HEK293 (cell line): ENCODE measurements around the gene MTMR3.

Source experiments
- CTCF ChIA-PET: fragments of 350-600 bp; formaldehyde crosslinking; extraction: SDS; loops from one replicate; lab custom pipeline; 2021; ENCODE audit warnings: antibody characterized with exemption; lab: Yijun Ruan, JAX
- POLR2A ChIA-PET: fragments of 300-600 bp; formaldehyde crosslinking; extraction: SDS; loops from one replicate; lab custom pipeline; 2020; ENCODE audit warnings: antibody characterized with exemption, inconsistent platforms; lab: Yijun Ruan, JAX
- H3K27ac ChIP-seq: fragments of 200-500 bp; sonication (Bioruptor generic); 2 replicates; pipeline ENCODE4 v1.5.1; 2014; ENCODE audit warnings: low read depth, low read length, control low read depth, inconsistent platforms; ENCODE audit errors: extremely low read depth
- H3K36me3 ChIP-seq, 2 experiments: fragments of 200-500 bp in 1 of 2; sonication (Bioruptor generic) in 1 of 2; 1 replicate in 1 of 2; 2 replicates in 1 of 2; pipeline ENCODE4 v1.5.1; 2014 to 2017; ENCODE audit warnings: inconsistent platforms in 2 of 2, low read length in 2 of 2; ENCODE audit not compliant: control insufficient read depth in 2 of 2, insufficient read depth in 1 of 2
- H3K4me1 ChIP-seq: fragments of 200-500 bp; sonication (Bioruptor generic); 2 replicates; pipeline ENCODE4 v1.5.1; 2014; ENCODE audit warnings: mild to moderate bottlenecking, low read length, inconsistent platforms; ENCODE audit not compliant: control insufficient read depth, insufficient read depth
- H3K4me3 ChIP-seq: 2 replicates; pipeline ENCODE4 v1.5.1; 2011; ENCODE audit warnings: low read depth, mild to moderate bottlenecking, control low read depth, low read length, moderate library complexity
- H3K9me3 ChIP-seq: fragments of 200-500 bp; sonication (Bioruptor generic); 2 replicates; pipeline ENCODE4 v1.5.1; 2014; ENCODE audit warnings: low read depth, low read length, inconsistent platforms; ENCODE audit not compliant: control insufficient read depth, insufficient read depth
- ATF2 ChIP-seq: fragments of 450-650 bp; formaldehyde crosslinking; IDR thresholded peaks from 2 replicates; pipeline ENCODE4 v1.5.1; 2016; ENCODE audit warnings: missing biosample characterization, missing genetic modification characterization, low read depth
- BCL11A ChIP-seq: fragments of 450-650 bp; formaldehyde crosslinking; IDR thresholded peaks from 2 replicates; pipeline ENCODE4 v1.5.1; 2016; ENCODE audit warnings: low read depth, missing biosample characterization, missing genetic modification characterization
- GLIS1 ChIP-seq: fragments of 450-650 bp; formaldehyde crosslinking; IDR thresholded peaks from 2 replicates; pipeline ENCODE4 v1.5.1; 2016; ENCODE audit warnings: missing biosample characterization, missing genetic modification characterization
- SP7 ChIP-seq: fragments of 450-650 bp; formaldehyde crosslinking; IDR thresholded peaks from 2 replicates; pipeline ENCODE4 v1.5.1; 2016; ENCODE audit warnings: missing biosample characterization, missing genetic modification characterization
- TSHZ1 ChIP-seq: fragments of 450-650 bp; formaldehyde crosslinking; IDR thresholded peaks from 2 replicates; pipeline ENCODE4 v1.5.1; 2016; ENCODE audit warnings: missing biosample characterization, missing genetic modification characterization, borderline replicate concordance
- ZBTB17 ChIP-seq: fragments of 450-650 bp; formaldehyde crosslinking; IDR thresholded peaks from 2 replicates; pipeline ENCODE4 v1.5.1; 2016; ENCODE audit warnings: missing biosample characterization, missing genetic modification characterization
- ZBTB48 ChIP-seq: fragments of 450-650 bp; formaldehyde crosslinking; IDR thresholded peaks from 2 replicates; pipeline ENCODE4 v1.5.1; 2016; ENCODE audit warnings: missing biosample characterization, missing genetic modification characterization
- ZNF16 ChIP-seq: fragments of 450-650 bp; formaldehyde crosslinking; IDR thresholded peaks from 2 replicates; pipeline ENCODE4 v1.5.1; 2016; ENCODE audit warnings: low read depth, missing biosample characterization, missing genetic modification characterization
- ZNF202 ChIP-seq: fragments of 450-650 bp; formaldehyde crosslinking; IDR thresholded peaks from 2 replicates; pipeline ENCODE4 v1.5.1; 2016; ENCODE audit warnings: missing biosample characterization, missing genetic modification characterization, borderline replicate concordance
- ZNF394 ChIP-seq: fragments of 450-650 bp; formaldehyde crosslinking; IDR thresholded peaks from 2 replicates; pipeline ENCODE4 v1.5.1; 2016; ENCODE audit warnings: missing biosample characterization, missing genetic modification characterization, mild to moderate bottlenecking, moderate library complexity, borderline replicate concordance
- ZNF558 ChIP-seq: fragments of 450-650 bp; formaldehyde crosslinking; IDR thresholded peaks from 2 replicates; pipeline ENCODE4 v1.5.1; 2016; ENCODE audit warnings: missing biosample characterization, missing genetic modification characterization
- ZNF629 ChIP-seq: fragments of 450-650 bp; formaldehyde crosslinking; IDR thresholded peaks from 2 replicates; pipeline ENCODE4 v1.5.1; 2017; ENCODE audit warnings: missing biosample characterization, missing genetic modification characterization
- ZNF660 ChIP-seq: fragments of 450-650 bp; IDR thresholded peaks from 2 replicates; pipeline ENCODE4 v1.5.1; 2018; ENCODE audit warnings: missing biosample characterization, mild to moderate bottlenecking, missing genetic modification characterization
- ZSCAN5A ChIP-seq: fragments of 450-650 bp; formaldehyde crosslinking; IDR thresholded peaks from 2 replicates; pipeline ENCODE4 v1.5.1; 2016; ENCODE audit warnings: missing biosample characterization, missing genetic modification characterization
- TF ChIP-seq, protein P1 (sequence below): fragments of 450-650 bp; formaldehyde crosslinking; IDR thresholded peaks from 2 replicates; pipeline ENCODE4 v1.5.1; 2017; ENCODE audit warnings: missing biosample characterization, missing genetic modification characterization
- TF ChIP-seq, protein P2 (sequence below): fragments of 450-650 bp; formaldehyde crosslinking; IDR thresholded peaks from 2 replicates; pipeline ENCODE4 v1.5.1; 2016; ENCODE audit warnings: missing biosample characterization, missing genetic modification characterization
- TF ChIP-seq, protein P3 (sequence below): fragments of 450-650 bp; formaldehyde crosslinking; IDR thresholded peaks from 2 replicates; pipeline ENCODE4 v1.5.1; 2017; ENCODE audit warnings: missing biosample characterization, missing genetic modification characterization

Gene MTMR3

GRCh38 chr22:29994027-29994715, 111.2 kb downstream of the MTMR3 start (continued):
- TF ChIP-seq ZNF202 (tag by site-specific recombination) (no peak), ZNF558 (tag by site-specific recombination) (no peak), TSHZ1 (tag by site-specific recombination) (peak; percentile 29; the same call in 1 of the 2 replicates), ATF2 (tag by site-specific recombination) (peak; percentile 90), ZNF660 (tag by site-specific recombination) (0 out of 2 replicates have a peak, but pooled peaks have one; percentile 18), ZBTB48 (no peak)
- TF ChIP-seq, protein P1, sequence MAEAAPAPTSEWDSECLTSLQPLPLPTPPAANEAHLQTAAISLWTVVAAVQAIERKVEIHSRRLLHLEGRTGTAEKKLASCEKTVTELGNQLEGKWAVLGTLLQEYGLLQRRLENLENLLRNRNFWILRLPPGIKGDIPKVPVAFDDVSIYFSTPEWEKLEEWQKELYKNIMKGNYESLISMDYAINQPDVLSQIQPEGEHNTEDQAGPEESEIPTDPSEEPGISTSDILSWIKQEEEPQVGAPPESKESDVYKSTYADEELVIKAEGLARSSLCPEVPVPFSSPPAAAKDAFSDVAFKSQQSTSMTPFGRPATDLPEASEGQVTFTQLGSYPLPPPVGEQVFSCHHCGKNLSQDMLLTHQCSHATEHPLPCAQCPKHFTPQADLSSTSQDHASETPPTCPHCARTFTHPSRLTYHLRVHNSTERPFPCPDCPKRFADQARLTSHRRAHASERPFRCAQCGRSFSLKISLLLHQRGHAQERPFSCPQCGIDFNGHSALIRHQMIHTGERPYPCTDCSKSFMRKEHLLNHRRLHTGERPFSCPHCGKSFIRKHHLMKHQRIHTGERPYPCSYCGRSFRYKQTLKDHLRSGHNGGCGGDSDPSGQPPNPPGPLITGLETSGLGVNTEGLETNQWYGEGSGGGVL (tag by site-specific recombination), result no peak
- TF ChIP-seq, protein P2, sequence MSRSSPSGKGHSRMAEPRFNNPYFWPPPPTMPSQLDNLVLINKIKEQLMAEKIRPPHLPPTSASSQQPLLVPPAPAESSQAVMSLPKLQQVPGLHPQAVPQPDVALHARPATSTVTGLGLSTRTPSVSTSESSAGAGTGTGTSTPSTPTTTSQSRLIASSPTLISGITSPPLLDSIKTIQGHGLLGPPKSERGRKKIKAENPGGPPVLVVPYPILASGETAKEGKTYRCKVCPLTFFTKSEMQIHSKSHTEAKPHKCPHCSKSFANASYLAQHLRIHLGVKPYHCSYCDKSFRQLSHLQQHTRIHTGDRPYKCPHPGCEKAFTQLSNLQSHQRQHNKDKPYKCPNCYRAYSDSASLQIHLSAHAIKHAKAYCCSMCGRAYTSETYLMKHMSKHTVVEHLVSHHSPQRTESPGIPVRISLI (tag by site-specific recombination), result peak; percentile 97
- TF ChIP-seq, all 188 proteins: peak for 19

- H3K36me3 ChIP-seq, result peaks cover 6 to 18% of the 10 kb centered on the region in 2 experiments; a peak in 2 of 3 replicates
- TF ChIP-seq ZSCAN5A (tag by site-specific recombination) (no peak), ZBTB17 (tag by site-specific recombination) (peak; percentile 48; the same call in 1 of the 2 replicates)
- CTCF ChIA-PET, result interaction anchor here (0.6 to 3.4 kb wide), 4 partner anchors 8 to 180 kb away, joined by 3 to 50 read pairs (median 4); no protein-coding TSS in a partner anchor
- H3K4me1 ChIP-seq, result peaks cover 43% of the 10 kb centered on the region
- POLR2A ChIA-PET, result interaction anchor here (0.5 kb wide), 1 partner anchor 84 kb away, joined by 3 read pairs; no protein-coding TSS in a partner anchor
- no peaks in the 10 kb centered on the region for H3K9me3 ChIP-seq
- peak overlapping the region; percentile 63 for H3K27ac ChIP-seq
- no peak overlapping the region for H3K4me3 ChIP-seq
These were observed 112.0 kb downstream of the MTMR3 start for GRCh38 chr22:29994943-29995342.

DNA sequence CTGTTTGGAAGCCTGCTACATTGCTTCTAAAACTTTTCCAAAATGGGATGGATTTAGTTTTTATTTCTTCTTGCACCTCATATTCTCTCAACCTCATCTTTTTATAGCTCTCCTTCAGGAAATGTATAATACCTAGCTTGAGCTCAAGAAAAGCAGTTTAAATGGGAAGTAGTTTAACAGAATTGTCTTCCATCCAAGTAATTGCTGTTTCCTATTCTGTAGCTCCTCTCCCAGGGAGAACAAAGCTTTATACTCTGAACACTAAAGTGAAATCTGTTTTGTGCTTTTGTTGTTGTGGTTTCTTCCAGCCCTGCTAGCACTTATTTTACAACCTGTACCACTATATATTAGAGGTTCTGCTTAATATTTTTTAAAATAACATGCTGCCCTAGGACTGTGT, 114.1 kb downstream of the MTMR3 start:
- peaks cover 6 to 18% of the 10 kb centered on the region in 2 experiments; a peak in 2 of 3 replicates for H3K36me3 ChIP-seq
- no peak overlapping the region for H3K4me3 ChIP-seq
- POLR2A ChIA-PET, result interaction anchor here (1.4 kb wide), 1 partner anchor 114 kb away, joined by 3 read pairs; the partner anchor contains the start of gene MTMR3
- H3K9me3 ChIP-seq, result no peaks in the 10 kb centered on the region
- peaks cover 37% of the 10 kb centered on the region for H3K4me1 ChIP-seq
- no peak overlapping the region for H3K27ac ChIP-seq
- CTCF ChIA-PET, result interaction anchor here (0.9 to 3.4 kb wide), 5 partner anchors 8 to 361 kb away, joined by 3 to 50 read pairs (median 4); no protein-coding TSS in a partner anchor
- TF ChIP-seq BCL11A, result no peak
- TF ChIP-seq SP7 (tag by site-specific recombination), result no peak
- TF ChIP-seq ZNF394 (tag by site-specific recombination), result no peak
- 0 out of 2 replicates have a peak, but pooled peaks have one; percentile 12 for TF ChIP-seq GLIS1 (tag by site-specific recombination)
- TF ChIP-seq, protein P3, sequence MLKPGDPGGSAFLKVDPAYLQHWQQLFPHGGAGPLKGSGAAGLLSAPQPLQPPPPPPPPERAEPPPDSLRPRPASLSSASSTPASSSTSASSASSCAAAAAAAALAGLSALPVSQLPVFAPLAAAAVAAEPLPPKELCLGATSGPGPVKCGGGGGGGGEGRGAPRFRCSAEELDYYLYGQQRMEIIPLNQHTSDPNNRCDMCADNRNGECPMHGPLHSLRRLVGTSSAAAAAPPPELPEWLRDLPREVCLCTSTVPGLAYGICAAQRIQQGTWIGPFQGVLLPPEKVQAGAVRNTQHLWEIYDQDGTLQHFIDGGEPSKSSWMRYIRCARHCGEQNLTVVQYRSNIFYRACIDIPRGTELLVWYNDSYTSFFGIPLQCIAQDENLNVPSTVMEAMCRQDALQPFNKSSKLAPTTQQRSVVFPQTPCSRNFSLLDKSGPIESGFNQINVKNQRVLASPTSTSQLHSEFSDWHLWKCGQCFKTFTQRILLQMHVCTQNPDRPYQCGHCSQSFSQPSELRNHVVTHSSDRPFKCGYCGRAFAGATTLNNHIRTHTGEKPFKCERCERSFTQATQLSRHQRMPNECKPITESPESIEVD, result peak; percentile 64
- TF ChIP-seq ZNF629 (tag by site-specific recombination), result no peak
- TF ChIP-seq ZNF16, result no peak
